GM19463 (cell line): ENCODE measurements around the gene SND1.

ENCODE experiments used
- ATAC-seq: cut with Tn5 transposase; IDR thresholded peaks from one replicate; pipeline ENCODE4 v1.9.1; 2021; ENCODE audit warnings: mild to moderate bottlenecking, moderate library complexity; ENCODE audit not compliant: unreplicated experiment

SND1 gene

DNA sequence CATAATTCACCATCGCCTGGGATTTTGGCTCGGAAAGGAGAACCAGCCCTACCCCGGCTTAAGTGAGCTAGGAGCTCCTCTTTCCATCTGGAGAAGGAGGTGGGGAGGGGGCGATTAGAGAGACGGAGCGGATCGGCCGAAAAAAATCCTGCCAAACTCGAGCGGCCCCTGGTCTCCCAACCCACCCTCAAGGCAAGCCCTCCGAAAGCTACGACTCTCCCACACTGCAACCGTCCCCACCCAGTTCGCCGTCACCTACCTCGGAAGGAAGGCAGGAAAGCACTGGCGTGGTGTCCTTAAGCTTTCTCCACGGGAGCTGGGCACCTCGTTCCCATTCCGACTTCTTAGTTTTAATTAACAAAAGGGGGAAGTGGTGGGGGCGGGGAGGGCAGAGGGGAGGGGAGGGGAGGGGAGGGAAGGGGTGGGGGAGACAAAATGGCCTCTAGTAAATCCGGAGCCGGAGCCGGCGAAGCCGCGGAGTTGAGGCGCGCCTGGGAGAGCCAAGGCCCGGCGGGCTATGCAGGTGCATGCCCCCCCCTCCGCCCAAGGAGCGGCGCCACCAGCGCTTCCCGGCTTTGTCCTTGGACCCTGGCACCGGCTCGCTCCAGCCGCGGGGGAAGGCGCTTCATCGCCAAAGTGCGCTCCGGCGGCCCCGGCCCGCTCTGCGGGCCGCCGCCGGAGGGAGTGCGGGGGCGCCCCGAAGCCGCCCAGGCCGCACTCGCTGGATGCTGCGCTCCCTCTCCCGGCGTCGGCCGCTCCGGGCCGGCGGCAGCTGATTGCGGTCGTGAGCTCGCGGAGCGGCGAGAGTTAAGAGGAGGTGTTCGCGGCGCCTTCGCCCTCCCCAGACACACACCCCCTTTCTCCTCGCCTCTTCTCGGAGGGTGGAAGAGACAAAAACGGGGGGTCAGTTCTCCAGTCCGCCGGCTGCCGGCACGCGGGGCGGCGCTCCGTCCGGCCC, 378.9 kb downstream of the SND1 start, which contains the start of gene LRRC4:
LRRC4 (minus strand) TSS at position 784 of the 958 bp plus-strand sequence. CDS start 797 bp downstream, outside the sequence.
- peak; percentile 42 for ATAC-seq

DNA sequence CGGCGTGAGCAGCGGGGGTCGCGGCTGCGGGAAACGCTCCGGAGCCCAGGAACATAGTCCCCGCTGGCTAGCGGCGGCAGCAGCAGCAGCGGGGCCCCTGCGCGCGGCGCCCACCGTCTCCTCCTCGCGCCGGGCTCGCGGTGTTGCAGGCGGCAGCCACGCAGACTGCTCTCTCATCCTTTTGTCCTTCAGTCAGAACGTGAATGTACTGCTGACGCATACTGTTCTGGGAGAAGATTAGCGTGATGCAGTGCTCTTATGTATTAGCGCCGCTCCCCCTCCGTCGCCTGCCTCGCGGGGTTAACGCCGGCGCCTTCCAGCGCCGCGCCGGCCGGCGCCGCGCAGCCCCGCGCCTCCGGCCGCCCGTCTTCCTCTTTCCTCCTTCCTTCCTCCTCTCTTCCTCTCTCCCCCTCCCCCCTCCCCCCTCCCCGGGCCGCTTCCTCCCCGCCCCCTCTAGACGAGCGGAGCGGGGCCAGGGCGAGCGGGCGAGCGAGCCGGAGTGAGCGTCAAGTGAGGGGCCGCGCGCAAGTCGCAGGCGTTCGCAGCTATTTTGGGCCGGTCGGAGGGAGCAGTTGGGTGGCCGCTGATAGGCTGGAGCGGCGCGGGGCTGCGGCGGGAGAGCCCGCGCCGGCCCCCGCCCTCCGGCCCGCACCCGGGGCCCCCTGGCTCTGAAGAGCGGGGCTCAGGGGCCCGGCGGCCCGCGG, 380.1 kb downstream of the SND1 start:
- ATAC-seq = peak; percentile 56

- ATAC-seq = no peak
Measured at GRCh38 chr7:128032605-128033235, 380.7 kb downstream of the SND1 start.

GRCh38 chr7:128033246-128033645, 381.3 kb downstream of the SND1 start:
- no peak for ATAC-seq

DNA sequence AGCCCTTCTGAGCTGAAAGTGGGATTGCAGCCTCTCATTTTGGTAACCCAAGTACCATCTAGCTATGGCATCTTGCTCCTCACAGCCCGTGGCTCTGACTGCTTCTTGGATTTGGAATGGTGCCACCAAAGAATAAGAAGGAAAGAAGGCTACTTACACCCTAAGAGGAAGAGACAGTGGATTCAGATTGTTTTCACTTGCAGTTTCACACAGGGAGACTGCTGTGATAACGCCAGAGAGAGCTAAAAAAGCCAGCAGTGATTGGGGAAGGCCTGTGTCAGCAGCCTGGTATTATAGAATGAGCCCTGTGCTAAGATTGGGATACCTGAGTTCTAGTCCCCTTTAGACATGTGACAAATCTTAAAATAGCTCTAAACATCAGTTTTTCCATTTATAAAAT, 382.8 kb downstream of the SND1 start:
- no peak for ATAC-seq

DNA sequence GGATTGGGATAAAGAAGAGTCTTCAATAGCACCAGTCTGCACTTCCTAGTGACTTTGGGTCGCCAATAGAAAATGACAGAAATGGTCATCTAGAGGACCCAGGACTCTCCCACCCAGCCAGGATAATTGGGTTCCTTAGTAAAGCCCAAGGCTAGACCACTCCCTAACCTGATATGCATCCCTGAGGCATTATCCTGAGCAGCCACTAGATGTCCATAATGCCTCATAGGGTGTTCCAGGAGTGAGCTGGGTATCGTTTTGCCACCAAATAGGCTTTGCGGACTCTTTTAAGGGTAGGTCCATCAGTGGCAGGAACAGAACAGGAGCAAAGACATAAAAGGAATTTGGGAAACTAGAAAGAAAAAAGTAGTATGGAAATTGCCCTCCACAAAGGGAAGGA, 383.7 kb downstream of the SND1 start:
- ATAC-seq = no peak

GRCh38 chr7:128036226-128036940, 384.4 kb downstream of the SND1 start:
- ATAC-seq = peak; percentile 40

DNA sequence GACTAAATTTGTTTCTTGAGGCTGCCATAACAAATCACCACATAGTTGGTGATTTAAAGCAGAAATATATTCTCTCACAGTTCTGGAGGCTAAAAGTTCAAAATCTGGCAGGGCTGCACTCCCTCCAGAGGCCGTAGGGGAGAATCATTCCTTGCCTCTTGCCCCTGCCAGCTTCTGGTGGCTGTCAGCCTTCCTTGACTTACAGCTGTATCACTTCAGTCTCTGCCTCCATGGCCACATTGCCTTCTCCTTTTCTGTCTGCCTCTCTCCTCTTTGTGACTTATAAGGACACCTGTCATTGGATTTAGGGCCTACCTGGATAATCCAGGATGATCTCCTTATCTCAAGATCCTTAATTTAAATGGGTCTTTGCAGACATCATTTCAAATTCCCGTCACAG, 385.1 kb downstream of the SND1 start:
- ATAC-seq = no peak

- peak; percentile 40 for ATAC-seq
Measured at GRCh38 chr7:128037880-128038619, 386.1 kb downstream of the SND1 start.

DNA sequence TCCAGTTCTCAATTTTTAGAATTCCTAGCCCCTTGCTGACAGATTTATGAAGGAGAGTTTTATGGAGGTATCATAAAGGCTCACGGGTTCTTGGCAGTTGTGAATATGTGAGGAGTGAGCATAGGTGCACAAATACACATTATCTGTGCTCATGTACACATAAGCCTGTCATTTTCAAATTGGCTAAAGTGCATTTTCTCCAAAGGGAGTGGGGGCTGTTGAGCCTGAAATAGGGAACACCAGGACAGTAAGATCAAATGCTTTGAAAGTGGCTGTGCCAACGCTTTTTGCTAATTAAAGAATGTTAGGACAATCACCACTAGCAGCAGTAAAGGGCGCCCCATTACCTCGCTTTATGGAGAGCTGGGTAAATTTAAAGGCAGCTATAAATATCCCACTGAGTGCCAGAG, 387.6 kb downstream of the SND1 start:
- no peak for ATAC-seq

GRCh38 chr7:128040205-128040604, 388.2 kb downstream of the SND1 start:
- no peak for ATAC-seq

GRCh38 chr7:128041203-128041602, 389.2 kb downstream of the SND1 start:
- ATAC-seq = no peak

GRCh38 chr7:128042012-128042411, 390.0 kb downstream of the SND1 start:
- ATAC-seq = no peak

DNA sequence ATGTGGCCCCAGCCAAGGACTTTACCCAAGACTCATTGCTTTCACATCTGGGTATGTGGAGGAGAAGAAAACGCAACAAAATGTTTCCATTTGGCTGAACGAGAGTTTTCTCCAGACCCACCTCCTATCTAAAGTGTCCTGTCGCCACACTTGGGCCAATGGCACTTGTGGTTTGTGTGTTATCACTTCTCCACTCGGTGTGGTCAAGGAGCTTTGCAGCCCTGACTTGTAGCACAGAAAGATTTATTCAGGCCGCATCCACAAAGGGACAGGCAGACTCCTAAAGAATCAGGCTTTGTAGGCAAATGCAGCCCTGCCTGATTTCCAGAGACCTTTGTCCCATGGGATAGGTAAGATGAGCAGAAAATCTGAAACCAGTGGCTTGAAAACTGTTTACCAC, 392.1 kb downstream of the SND1 start:
- no peak for ATAC-seq

- no peak for ATAC-seq
Measured at GRCh38 chr7:128045158-128045557, 393.2 kb downstream of the SND1 start.

DNA sequence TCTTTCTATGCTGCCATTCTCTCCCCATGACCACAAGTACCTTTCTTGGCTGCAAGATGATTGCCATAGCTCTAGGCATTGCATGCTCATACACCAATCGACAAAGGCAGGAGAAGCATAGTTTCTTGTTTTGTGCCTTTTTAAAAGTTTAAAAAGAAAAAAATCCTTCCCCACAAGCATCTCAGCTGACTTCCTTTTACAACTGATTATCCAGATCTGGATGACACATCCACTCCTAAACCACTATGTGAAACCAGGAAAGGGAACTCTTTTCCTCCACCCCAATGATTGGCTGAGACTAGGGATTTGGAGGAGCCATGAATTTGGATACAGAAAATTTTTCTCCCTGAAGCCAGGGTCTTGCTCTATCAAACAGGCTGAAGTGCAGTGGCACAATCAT, 393.8 kb downstream of the SND1 start:
- no peak for ATAC-seq

- no peak for ATAC-seq
Measured at GRCh38 chr7:128052404-128052803, 400.4 kb downstream of the SND1 start.

DNA sequence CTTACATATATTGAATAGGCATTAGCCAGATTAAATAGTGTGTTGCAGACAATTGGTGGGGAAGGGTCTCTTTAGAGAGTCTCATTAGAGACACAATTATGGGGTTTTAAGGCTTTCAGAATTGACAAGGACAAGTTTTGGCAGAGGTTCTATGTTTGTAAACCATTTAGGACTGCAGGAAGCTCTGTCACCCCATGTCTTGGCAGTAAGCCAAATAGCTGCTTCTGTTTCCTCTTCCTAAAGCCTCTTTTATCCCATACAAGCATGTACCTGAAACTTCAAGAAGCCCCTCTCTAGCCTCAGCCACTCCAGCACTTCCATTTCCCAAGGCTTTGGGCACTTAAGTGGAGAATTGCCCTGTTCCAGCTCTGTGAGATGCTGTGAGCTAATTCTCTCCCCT, 401.0 kb downstream of the SND1 start:
- no peak for ATAC-seq

GRCh38 chr7:128053991-128054390, 402.0 kb downstream of the SND1 start:
- ATAC-seq = no peak

DNA sequence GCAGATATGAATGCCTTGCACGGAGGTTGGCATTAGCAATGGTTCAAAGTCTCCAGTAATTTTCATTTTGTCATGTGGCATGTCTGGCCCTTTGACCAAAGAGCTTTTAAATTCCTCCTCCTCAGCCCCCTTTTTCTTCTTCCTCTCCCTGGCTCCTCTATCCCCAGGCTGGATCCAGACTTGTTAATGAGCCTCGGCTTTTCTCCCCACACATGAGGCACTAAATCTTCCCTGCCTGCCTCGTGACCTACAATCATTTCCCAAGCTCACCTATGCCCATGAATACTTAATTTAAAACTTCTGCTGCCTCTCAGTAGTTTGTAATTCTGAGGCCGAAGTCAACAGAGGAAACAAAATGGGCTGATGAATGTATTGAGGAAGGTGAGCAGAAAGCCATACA, 402.5 kb downstream of the SND1 start:
- no peak for ATAC-seq
